A549 (cell line): Measurements from ENCODE around the gene N4BP2. TPM values are rescaled to one million over a fixed set of nuclear protein-coding genes. Genes with fewer than 3 reads are reported as not detected.
A peak's percentile ranks its signal among the peaks of the same experiment; 100 is the strongest.

ENCODE experiments used
- ATAC-seq, 2 experiments: fragments of 200-7000 bp in 1 of 2; fragments of >200 bp in 1 of 2; cut with Nextera tagmentation in 1 of 2; cut with Tn5 transposase in 1 of 2; 3 replicates each; pipeline versions ENCODE4 v1.8.0 to v1.9.1; 2018 to 2020; ENCODE audit warnings: mild to moderate bottlenecking in 1 of 2, moderate library complexity in 1 of 2
- CTCF ChIA-PET: fragments of 300-600 bp; sonication (Branson Sonifier 250); formaldehyde crosslinking; extraction: SDS; loops from one replicate; lab custom pipeline; 2021; ENCODE audit warnings: antibody characterized with exemption, inconsistent platforms; lab: Yijun Ruan, JAX
- POLR2A ChIA-PET: fragments of 350-600 bp; formaldehyde crosslinking; extraction: SDS; loops from one replicate; lab custom pipeline; 2021; ENCODE audit warnings: antibody characterized with exemption, inconsistent platforms; lab: Yijun Ruan, JAX
- DNase-seq, 2 experiments: peaks; one replicate each; pipeline versions ENCODE4 v3.0.0 to v3.0.0-alpha.2; 2011 to 2016; ENCODE audit warnings: low read depth in 1 of 2, low spot score in 1 of 2
- FAIRE-seq: peaks from 2 replicates; lab custom pipeline; 2011; peaks lifted over from hg19 to GRCh38; lab: Jason Lieb, UNC
- H3K27ac ChIP-seq, 2 experiments: fragments of >200 bp; sonication (Bioruptor Twin); formaldehyde crosslinking; 3 replicates each; pipeline ENCODE4 v1.5.1; 2016 to 2017
- H3K4me1 ChIP-seq: fragments of >200 bp; sonication (Bioruptor Twin); formaldehyde crosslinking; 3 replicates; pipeline ENCODE4 v1.6.1; 2016
- H3K4me2 ChIP-seq: fragments of >200 bp; sonication (Bioruptor Twin); formaldehyde crosslinking; 3 replicates; pipeline ENCODE4 v1.6.1; 2016
- H3K4me3 ChIP-seq: fragments of >200 bp; sonication (Bioruptor Twin); formaldehyde crosslinking; 3 replicates; pipeline ENCODE4 v1.5.1; 2016
- H3K9me3 ChIP-seq: fragments of >200 bp; sonication (Bioruptor Twin); formaldehyde crosslinking; 3 replicates; pipeline ENCODE4 v1.6.1; 2016
- CHD2 ChIP-seq: fragments of 150-350 bp; IDR thresholded peaks from 2 replicates; pipeline ENCODE4 v1.6.1; 2014; ENCODE audit warnings: low read length; ENCODE audit not compliant: partially characterized antibody
- EHMT2 ChIP-seq: fragments of 200-600 bp; sonication (generic); IDR thresholded peaks from 2 replicates; pipeline ENCODE4 v1.6.1; 2016; ENCODE audit warnings: antibody characterized with exemption, low read depth, mild to moderate bottlenecking, moderate library complexity
- EP300 ChIP-seq, 2 experiments: fragments of >200 bp; sonication (Bioruptor Twin); formaldehyde crosslinking; IDR thresholded peaks; 2 replicates in 1 of 2; 3 replicates in 1 of 2; pipeline ENCODE4 v1.6.1; 2016 to 2017
- HDAC2 ChIP-seq: fragments of 200-600 bp; sonication (generic); IDR thresholded peaks from 2 replicates; pipeline ENCODE4 v1.6.1; 2016
- HEYL ChIP-seq: fragments of 250-450 bp; sonication (Bioruptor Pico); IDR thresholded peaks from 2 replicates; pipeline ENCODE4 v1.8.0; 2021; ENCODE audit warnings: mild to moderate bottlenecking, moderate library complexity
- HOXB13 ChIP-seq: fragments of 250-450 bp; sonication (Bioruptor Pico); IDR thresholded peaks from 2 replicates; pipeline ENCODE4 v1.5.0; 2020; ENCODE audit warnings: low read depth, mild to moderate bottlenecking, moderate library complexity
- JUNB ChIP-seq: fragments of >200 bp; sonication (Bioruptor Twin); formaldehyde crosslinking; IDR thresholded peaks from 2 replicates; pipeline ENCODE4 v1.6.1; 2016
- KDM5A ChIP-seq: fragments of 200-600 bp; sonication (generic); IDR thresholded peaks from 2 replicates; pipeline ENCODE4 v1.6.1; 2016; ENCODE audit warnings: antibody characterized with exemption, mild to moderate bottlenecking
- NFE2L2 ChIP-seq: fragments of 150-350 bp; conservative IDR thresholded peaks from 2 replicates; pipeline ENCODE4 v1.6.1; 2014; ENCODE audit warnings: low read length
- PHF8 ChIP-seq: fragments of 200-600 bp; sonication (generic); IDR thresholded peaks from 2 replicates; pipeline ENCODE4 v1.6.1; 2016; ENCODE audit warnings: low read depth, mild to moderate bottlenecking, antibody characterized with exemption, moderate library complexity, borderline replicate concordance
- POLR2A ChIP-seq: IDR thresholded peaks from 2 replicates; pipeline ENCODE4 v1.6.1; 2012; ENCODE audit warnings: mild to moderate bottlenecking, low read length
- RAD21 ChIP-seq, 2 experiments: fragments of >200 bp in 1 of 2; sonication (Bioruptor Twin) in 1 of 2; formaldehyde crosslinking in 1 of 2; IDR thresholded peaks in 1 of 2; conservative IDR thresholded peaks in 1 of 2; 2 replicates in 1 of 2; 3 replicates in 1 of 2; pipeline ENCODE4 v1.6.1; 2012 to 2018; ENCODE audit warnings: inconsistent platforms in 1 of 2
- RNF2 ChIP-seq: fragments of 200-600 bp; sonication (generic); IDR thresholded peaks from 2 replicates; pipeline ENCODE4 v1.6.1; 2016; ENCODE audit warnings: low read depth, mild to moderate bottlenecking, antibody characterized with exemption, moderate library complexity, borderline replicate concordance
- TFCP2L1 ChIP-seq: fragments of 250-450 bp; sonication (Bioruptor Pico); IDR thresholded peaks from 2 replicates; pipeline ENCODE4 v1.5.0; 2021; ENCODE audit warnings: mild to moderate bottlenecking
- ZNF302 ChIP-seq: fragments of 250-450 bp; sonication (Bioruptor Pico); IDR thresholded peaks from 2 replicates; pipeline ENCODE4 v1.9.0; 2021; ENCODE audit warnings: inconsistent platforms, mild to moderate bottlenecking, moderate library complexity
- WGBS: methylation state at CpG from one replicate; pipeline ENCODE4 v1.1.6; 2017; ENCODE audit errors: missing lambda C conversion rate; 5-methylcytosine and 5-hydroxymethylcytosine counted together
- polyA plus RNA-seq, 4 experiments: library from polyadenylated mRNA; depleted of rRNA in 3 of 4; stranded (reverse); fragments of >200 nt; fragmentation: RNase III in 1 of 4; extraction: RNeasy Plus Mini Kit Qiagen cat#74134 plus additional on column Dnase treatment in 1 of 4; gene quantifications; 2 replicates in 3 of 4; 3 replicates in 1 of 4; pipeline ENCODE4 v1.2.3, GENCODE V29; 2011 to 2017
- TF ChIP-seq, protein P1 (sequence below): fragments of 150-350 bp; IDR thresholded peaks from 2 replicates; pipeline ENCODE4 v1.6.1; 2014; ENCODE audit warnings: low read depth, mild to moderate bottlenecking, low read length

The N4BP2 gene
- polyA plus RNA-seq, 2 of the 4 experiments (the other 2 are of a cell fraction), result 2.7 to 10.4 TPM

DNA sequence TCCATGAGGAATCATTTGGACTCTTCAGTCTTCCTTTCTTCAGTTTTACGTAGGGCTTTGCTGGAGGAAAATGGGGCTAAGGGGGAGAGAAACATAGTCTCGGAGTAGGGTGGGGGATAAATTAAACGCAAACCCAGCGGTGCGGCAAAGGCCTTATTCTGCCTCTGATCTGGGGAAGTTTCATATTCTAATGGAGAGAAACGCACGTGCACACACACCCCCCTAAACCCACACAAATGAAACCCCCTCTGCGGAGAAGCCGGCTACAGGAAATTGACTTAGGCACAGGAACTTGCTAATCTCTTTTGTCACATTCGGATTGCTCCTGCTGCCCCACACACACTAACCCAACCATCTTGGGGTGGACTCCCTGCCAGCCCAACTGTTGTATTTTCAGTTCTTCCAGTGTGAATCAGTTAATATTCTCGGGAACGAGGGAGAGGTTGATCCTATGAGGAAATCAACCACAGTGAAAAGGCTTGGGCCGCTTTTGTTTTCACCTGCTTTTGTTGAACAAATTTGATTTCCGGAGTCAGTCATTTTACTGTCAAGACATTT, 140.2 kb downstream of the N4BP2 start, which contains the start of gene RHOH:
TSS of gene RHOH (plus strand) at position 308 of the 558 bp plus-strand sequence. CDS start 46,356 bp downstream, outside the sequence.
- ATAC-seq (no peak), DNase-seq (no peak), FAIRE-seq (no peak)
- H3K4me2 ChIP-seq, result no peak within 1 kb of the TSS
- 92% methylated on average over 14 of the region's 14 CpGs for WGBS
- POLR2A ChIA-PET, result no interaction called here
- TF ChIP-seq KDM5A, result no peak
- no peak for TF ChIP-seq HDAC2
- TF ChIP-seq PHF8, result no peak
- no peak for TF ChIP-seq JUNB
- no peak for TF ChIP-seq EP300 (IDR thresholded peaks at IDR 0.05)
- TF ChIP-seq, protein P1, sequence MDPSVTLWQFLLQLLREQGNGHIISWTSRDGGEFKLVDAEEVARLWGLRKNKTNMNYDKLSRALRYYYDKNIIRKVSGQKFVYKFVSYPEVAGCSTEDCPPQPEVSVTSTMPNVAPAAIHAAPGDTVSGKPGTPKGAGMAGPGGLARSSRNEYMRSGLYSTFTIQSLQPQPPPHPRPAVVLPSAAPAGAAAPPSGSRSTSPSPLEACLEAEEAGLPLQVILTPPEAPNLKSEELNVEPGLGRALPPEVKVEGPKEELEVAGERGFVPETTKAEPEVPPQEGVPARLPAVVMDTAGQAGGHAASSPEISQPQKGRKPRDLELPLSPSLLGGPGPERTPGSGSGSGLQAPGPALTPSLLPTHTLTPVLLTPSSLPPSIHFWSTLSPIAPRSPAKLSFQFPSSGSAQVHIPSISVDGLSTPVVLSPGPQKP, result no peak
- TF ChIP-seq NFE2L2, result no peak
- no peak for TF ChIP-seq HEYL
- TF ChIP-seq TFCP2L1 (CRISPR knock-in tag), result no peak
- TF ChIP-seq CHD2, result no peak
- TF ChIP-seq, all 56 proteins: peak for 0
- no peak within 1 kb of the TSS for H3K27ac ChIP-seq
- no peak within 1 kb of the TSS for H3K4me3 ChIP-seq
- H3K4me1 ChIP-seq, result peaks cover 42% of the 10 kb centered on the region
- CTCF ChIA-PET, result interaction anchor here (0.7 kb wide), 1 partner anchor 9 kb away, joined by 4 read pairs; no protein-coding TSS in a partner anchor
- H3K9me3 ChIP-seq, result no peaks in the 10 kb centered on the region

- DNase-seq (no peak), FAIRE-seq (no peak)
- no peak overlapping the region for H3K4me3 ChIP-seq
- POLR2A ChIA-PET, result no interaction called here
- H3K4me1 ChIP-seq, result peaks cover 29% of the 10 kb centered on the region
- no peaks in the 10 kb centered on the region for H3K9me3 ChIP-seq
- 88% methylated on average over 15 of the region's 15 CpGs for WGBS
- H3K27ac ChIP-seq, result peak overlapping the region in 1 of 2 experiments; percentile 1; a peak in 1 of 6 replicates
- H3K4me2 ChIP-seq, result no peak overlapping the region
- no peak for TF ChIP-seq CHD2
- TF ChIP-seq, all 56 proteins: peak for 0
- CTCF ChIA-PET, result no interaction called here
- no peak for ATAC-seq
Observed at GRCh38 chr4:40197879-40198689, 141.4 kb downstream of the N4BP2 start.

DNA sequence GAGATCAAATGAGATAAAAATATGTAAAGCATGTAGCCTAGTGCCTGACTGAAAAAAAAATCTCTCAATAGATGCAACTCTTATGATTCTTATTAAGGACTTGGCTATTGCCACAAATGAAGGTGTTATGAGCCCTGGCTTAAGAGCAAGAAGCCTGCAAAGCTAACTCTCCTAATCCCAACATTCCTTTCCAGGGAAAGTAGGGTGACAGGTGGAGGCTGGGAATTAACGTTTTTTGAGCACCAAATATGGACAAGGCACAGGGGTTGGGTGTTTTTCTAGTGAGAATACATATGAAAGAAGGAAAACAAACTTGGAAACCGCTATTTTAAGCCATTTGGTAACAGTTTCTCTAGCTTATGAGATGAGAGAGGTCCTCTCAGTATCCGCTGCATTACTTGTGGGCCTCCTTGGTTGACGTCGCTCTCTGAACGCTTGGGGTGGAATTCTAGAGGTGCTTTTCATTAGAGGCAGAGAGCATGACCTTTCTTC, 142.6 kb downstream of the N4BP2 start:
- Histone ChIP-seq H3K27ac (peak overlapping the region in 1 of 2 experiments; percentile 52; a peak in 1 of 6 replicates), H3K4me2 (no peak overlapping the region), H3K9me3 (no peaks in the 10 kb centered on the region), H3K4me1 (peaks cover 24% of the 10 kb centered on the region), H3K4me3 (no peak overlapping the region)
- no peak for TF ChIP-seq RAD21 (conservative IDR thresholded peaks at IDR 0.05 in 1 of 2, IDR thresholded peaks at IDR 0.05 in 1 of 2)
- TF ChIP-seq HOXB13 (CRISPR knock-in tag), result no peak
- no peak for TF ChIP-seq KDM5A
- no peak for TF ChIP-seq RNF2
- no peak for TF ChIP-seq EHMT2
- TF ChIP-seq POLR2A, result no peak
- no peak for ATAC-seq
- ChIA-PET POLR2A (no interaction called here), CTCF (no interaction called here)
- no peak for DNase-seq
- no peak for FAIRE-seq
- WGBS, result 83% methylated on average over 6 of the region's 6 CpGs

DNA sequence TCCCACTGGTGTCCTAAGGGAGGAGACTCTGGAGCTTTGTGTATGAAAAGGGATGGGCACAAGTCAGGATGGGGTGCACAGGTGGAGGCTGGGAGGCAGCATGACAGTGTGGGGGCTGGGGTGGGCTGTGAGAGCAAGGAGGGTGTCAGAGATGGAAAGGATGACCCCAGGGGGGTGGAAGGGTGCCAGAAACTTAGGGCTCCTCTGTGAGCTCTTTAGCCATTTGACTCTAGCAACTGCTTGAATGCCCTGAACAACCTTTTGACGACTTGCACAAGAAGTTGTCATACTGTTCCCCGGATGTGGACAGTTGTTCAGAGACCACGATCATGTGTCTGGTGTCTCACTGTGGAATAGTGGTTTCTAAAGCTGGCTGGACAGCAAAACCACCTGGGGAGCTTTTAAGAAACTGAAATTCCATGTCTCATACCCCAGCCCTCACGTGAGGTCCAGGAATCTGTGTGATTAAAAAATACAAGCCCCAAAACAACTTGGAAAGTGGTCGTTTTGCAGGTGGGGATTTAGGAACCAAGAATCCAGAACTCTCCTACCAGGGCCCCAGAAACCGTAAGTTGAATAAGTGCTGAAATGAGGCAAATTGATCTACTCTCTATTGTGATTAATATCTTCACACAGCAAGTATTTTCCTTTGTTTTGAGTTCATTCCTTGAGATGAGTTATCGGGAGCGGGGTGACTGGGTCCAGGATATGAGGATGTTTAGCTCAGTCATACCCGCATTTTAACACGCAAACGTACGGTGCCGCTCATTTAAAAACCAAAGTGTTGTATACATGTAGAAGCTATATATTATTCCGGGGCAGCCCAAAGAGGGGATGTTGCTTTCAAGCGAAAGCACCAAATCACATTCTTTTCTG, 143.6 kb downstream of the N4BP2 start:
- WGBS, result 83% methylated on average over 14 of the region's 15 CpGs
- peak overlapping the region; percentile 28; the same call in 2 of the 3 replicates for H3K4me2 ChIP-seq
- H3K4me1 ChIP-seq, result peaks cover 18% of the 10 kb centered on the region
- H3K9me3 ChIP-seq, result no peaks in the 10 kb centered on the region
- H3K4me3 ChIP-seq, result no peak overlapping the region
- H3K27ac ChIP-seq, result peak overlapping the region in 1 of 2 experiments; percentile 52; a peak in 3 of 6 replicates
- DNase-seq (no peak), ATAC-seq (no peak), FAIRE-seq (no peak)
- POLR2A ChIA-PET, result no interaction called here
- TF ChIP-seq ZNF302 (CRISPR knock-in tag), result no peak
- CTCF ChIA-PET, result no interaction called here
